ENCODE data around the gene ZNF227. TPM values are rescaled to one million over a fixed set of nuclear protein-coding genes. Genes with fewer than 3 reads are reported as not detected.

Gene ZNF227
- total and polyA plus RNA-seq, 2 donors (not counting 1 experiment from before 2014, with no cell fraction given): 5.9 to 49.5 TPM

GRCh38 chr19:44192127-44192526, 20.2 kb upstream of the ZNF227 start:
- no peaks in the 10 kb centered on the region for H3K79me2 ChIP-seq (ENCODE audit: control insufficient read depth, insufficient read depth, low read length)
- POLR2A ChIA-PET: no interaction called here
- H3K27ac Mint-ChIP-seq: no peak overlapping the region

DNA sequence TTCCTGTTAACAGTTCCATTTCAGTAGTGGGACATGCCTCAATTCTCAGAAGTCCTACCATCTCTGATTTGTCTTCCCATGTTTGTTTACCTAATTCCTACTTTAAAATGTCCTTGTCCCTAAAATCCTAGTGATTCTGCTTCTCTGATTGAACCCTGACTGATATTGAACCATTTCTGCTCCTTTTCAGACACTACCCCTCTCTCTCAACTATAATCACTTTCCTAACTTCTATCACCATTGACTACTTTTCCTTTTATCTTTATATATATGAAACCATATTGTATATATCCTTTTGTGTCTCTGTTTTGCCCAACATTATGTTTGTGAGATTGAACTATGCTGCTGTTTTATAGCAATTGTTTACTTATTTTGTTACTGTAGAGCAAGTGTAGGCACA, 15.6 kb upstream of the ZNF227 start:
- peaks cover 5 to 15% (median 8%) of the 10 kb centered on the region in 3 donors for H3K9me3 ChIP-seq (ENCODE audit: control extremely low read depth in 1 of 3, control insufficient read depth in 2 of 3, insufficient read depth in 1 of 3, low read length in 2 of 3)
- no peaks in the 10 kb centered on the region for H3K27me3 ChIP-seq (replicated peaks in 1 of 4; ENCODE audit: control extremely low read depth in 1 of 4, control insufficient read depth in 3 of 4, insufficient read depth in 4 of 4, low read length in 3 of 4)
- ChIA-PET CTCF (no interaction called here), POLR2A (no interaction called here)
- no peaks in the 10 kb centered on the region for H3K4me1 ChIP-seq (ENCODE audit: control insufficient read depth in 2 of 2, insufficient read depth in 2 of 2, low read length in 2 of 2)
- Mint-ChIP-seq H3K4me1 (no peaks in the 10 kb centered on the region), H3K27me3 (peaks cover 8% of the 10 kb centered on the region), H3K9me3 (ENCODE audit: insufficient read depth) (peaks cover 3% of the 10 kb centered on the region), H3K4me3 (no peak overlapping the region), H3K27ac (no peak overlapping the region)
- no peak overlapping the region for H3K4me2 ChIP-seq (replicated peaks; ENCODE audit: low read depth, low read length, poor library complexity, severe bottlenecking)
- no peak for TF ChIP-seq EZH2 (IDR thresholded peaks at IDR 0.05; ENCODE audit: borderline replicate concordance, insufficient read depth, low read depth, low read length, poor library complexity, severe bottlenecking)
- TF ChIP-seq, protein P1, sequence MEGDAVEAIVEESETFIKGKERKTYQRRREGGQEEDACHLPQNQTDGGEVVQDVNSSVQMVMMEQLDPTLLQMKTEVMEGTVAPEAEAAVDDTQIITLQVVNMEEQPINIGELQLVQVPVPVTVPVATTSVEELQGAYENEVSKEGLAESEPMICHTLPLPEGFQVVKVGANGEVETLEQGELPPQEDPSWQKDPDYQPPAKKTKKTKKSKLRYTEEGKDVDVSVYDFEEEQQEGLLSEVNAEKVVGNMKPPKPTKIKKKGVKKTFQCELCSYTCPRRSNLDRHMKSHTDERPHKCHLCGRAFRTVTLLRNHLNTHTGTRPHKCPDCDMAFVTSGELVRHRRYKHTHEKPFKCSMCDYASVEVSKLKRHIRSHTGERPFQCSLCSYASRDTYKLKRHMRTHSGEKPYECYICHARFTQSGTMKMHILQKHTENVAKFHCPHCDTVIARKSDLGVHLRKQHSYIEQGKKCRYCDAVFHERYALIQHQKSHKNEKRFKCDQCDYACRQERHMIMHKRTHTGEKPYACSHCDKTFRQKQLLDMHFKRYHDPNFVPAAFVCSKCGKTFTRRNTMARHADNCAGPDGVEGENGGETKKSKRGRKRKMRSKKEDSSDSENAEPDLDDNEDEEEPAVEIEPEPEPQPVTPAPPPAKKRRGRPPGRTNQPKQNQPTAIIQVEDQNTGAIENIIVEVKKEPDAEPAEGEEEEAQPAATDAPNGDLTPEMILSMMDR (IDR thresholded peaks at IDR 0.05): no peak
- H3K9ac ChIP-seq (ENCODE audit: low read length): no peak overlapping the region
- H3K36me3 ChIP-seq (replicated peaks in 1 of 2; ENCODE audit: control extremely low read depth in 1 of 2, control insufficient read depth in 1 of 2, extremely low read depth in 1 of 2, insufficient read depth in 2 of 2, low read length in 1 of 2): no peaks in the 10 kb centered on the region
- H3K4me3 ChIP-seq (ENCODE audit: control extremely low read depth in 1 of 5, extremely low read depth in 1 of 5, insufficient read depth in 1 of 5, low read depth in 2 of 5, low read length in 4 of 5): no peak overlapping the region
- intact Hi-C loops (cut with micrococcal nuclease): no loop called here
- no peak overlapping the region for H2AFZ ChIP-seq (ENCODE audit: insufficient read depth, low read depth, low read length, poor library complexity, severe bottlenecking)
- ATAC-seq (ENCODE audit: low read depth): no peak
- H3K27ac ChIP-seq (ENCODE audit: low read length in 2 of 2): no peak overlapping the region
- no peaks in the 10 kb centered on the region for H4K20me1 ChIP-seq (ENCODE audit: control insufficient read depth, insufficient read depth, low read length, poor library complexity, severe bottlenecking)
- DNase-seq: no peak
- no peaks in the 10 kb centered on the region for H3K79me2 ChIP-seq (ENCODE audit: control insufficient read depth, insufficient read depth, low read length)

More at GRCh38 chr19:44192127-44192526, 20.2 kb upstream of the ZNF227 start:
- Histone ChIP-seq H3K9me3 (ENCODE audit: control extremely low read depth in 1 of 3, control insufficient read depth in 2 of 3, insufficient read depth in 1 of 3, low read length in 2 of 3) (peaks cover 5 to 10% (median 8%) of the 10 kb centered on the region in 3 donors), H3K4me1 (ENCODE audit: control insufficient read depth in 2 of 2, insufficient read depth in 2 of 2, low read length in 2 of 2) (no peaks in the 10 kb centered on the region), H3K27ac (ENCODE audit: low read length in 2 of 2) (no peak overlapping the region), H3K36me3 (replicated peaks in 1 of 2; ENCODE audit: control extremely low read depth in 1 of 2, control insufficient read depth in 1 of 2, extremely low read depth in 1 of 2, insufficient read depth in 2 of 2, low read length in 1 of 2) (no peaks in the 10 kb centered on the region), H3K4me2 (replicated peaks; ENCODE audit: low read depth, low read length, poor library complexity, severe bottlenecking) (no peak overlapping the region), H3K27me3 (replicated peaks in 1 of 4; ENCODE audit: control extremely low read depth in 1 of 4, control insufficient read depth in 3 of 4, insufficient read depth in 4 of 4, low read length in 3 of 4) (no peaks in the 10 kb centered on the region), H4K20me1 (ENCODE audit: control insufficient read depth, insufficient read depth, low read length, poor library complexity, severe bottlenecking) (no peaks in the 10 kb centered on the region), H3K4me3 (ENCODE audit: control extremely low read depth in 1 of 5, extremely low read depth in 1 of 5, insufficient read depth in 1 of 5, low read depth in 2 of 5, low read length in 4 of 5) (no peak overlapping the region), H3K9ac (ENCODE audit: low read length) (no peak overlapping the region), H2AFZ (ENCODE audit: insufficient read depth, low read depth, low read length, poor library complexity, severe bottlenecking) (no peak overlapping the region)
- 91% methylated on average over 3 of the region's 5 CpGs for WGBS (ENCODE audit: insufficient coverage)
- CTCF ChIA-PET: no interaction called here
- peaks cover 12% of the 10 kb centered on the region for H3K9me3 Mint-ChIP-seq (ENCODE audit: insufficient read depth)
- TF ChIP-seq, protein P1 (IDR thresholded peaks at IDR 0.05): no peak
- no peak for TF ChIP-seq EZH2 (IDR thresholded peaks at IDR 0.05; ENCODE audit: borderline replicate concordance, insufficient read depth, low read depth, low read length, poor library complexity, severe bottlenecking)
- H3K4me3 Mint-ChIP-seq: no peak overlapping the region
- intact Hi-C loops (cut with micrococcal nuclease): no loop called here
- H3K27me3 Mint-ChIP-seq: peaks cover 17% of the 10 kb centered on the region
- no peak for ATAC-seq (ENCODE audit: low read depth)
- no peaks in the 10 kb centered on the region for H3K4me1 Mint-ChIP-seq
- no peak for DNase-seq
